Fibroblast of upper back skin (primary cell): ENCODE results near the gene ITGA2.
A peak's percentile ranks its signal among the peaks of the same experiment; 100 is the strongest.
"Not testable (repeated sequence)": the region's sequence is repeated elsewhere in the genome, so short reads cannot be mapped to it uniquely, and the experiment has no call there.

ENCODE experiments used
- DNase-seq: peaks from one replicate; pipeline ENCODE4 v3.0.0-alpha.2; 2013

Gene ITGA2

GRCh38 chr5:52989025-52989780, at the start of gene ITGA2:
ITGA2 (plus strand) TSS chr5:52989352; CDS start chr5:52989469, 117 bp downstream.
- DNase-seq = peak; percentile 37

GRCh38 chr5:52943285-52943684, 45.9 kb upstream of the ITGA2 start:
- no peak for DNase-seq

GRCh38 chr5:52943808-52944207, 45.3 kb upstream of the ITGA2 start:
- DNase-seq = no peak

GRCh38 chr5:52945040-52945439, 44.1 kb upstream of the ITGA2 start:
- DNase-seq = no peak

GRCh38 chr5:52947208-52947607, 41.9 kb upstream of the ITGA2 start:
- DNase-seq = peak; percentile 27

DNA sequence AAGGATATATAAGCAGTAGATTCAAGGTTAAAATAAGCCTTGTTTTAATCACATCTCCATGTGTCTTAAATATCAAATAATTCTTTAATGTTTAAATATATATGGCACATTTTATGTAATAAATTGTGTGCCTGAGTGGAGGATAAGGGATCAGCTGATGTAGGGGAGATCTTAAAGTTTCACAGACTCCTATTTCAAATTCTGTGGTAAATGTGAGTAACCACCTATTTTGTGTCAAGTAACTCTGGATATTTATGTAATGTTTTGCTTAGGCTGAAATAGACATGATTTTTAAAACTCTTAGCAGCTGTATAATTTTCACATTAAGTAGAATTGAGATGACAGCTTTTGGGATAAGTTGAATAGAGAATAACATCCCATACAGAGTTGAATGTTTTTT, 41.3 kb upstream of the ITGA2 start:
- DNase-seq = peak; percentile 38

- peak; percentile 87 for DNase-seq
Observed at GRCh38 chr5:52948418-52949076, 40.6 kb upstream of the ITGA2 start.

DNA sequence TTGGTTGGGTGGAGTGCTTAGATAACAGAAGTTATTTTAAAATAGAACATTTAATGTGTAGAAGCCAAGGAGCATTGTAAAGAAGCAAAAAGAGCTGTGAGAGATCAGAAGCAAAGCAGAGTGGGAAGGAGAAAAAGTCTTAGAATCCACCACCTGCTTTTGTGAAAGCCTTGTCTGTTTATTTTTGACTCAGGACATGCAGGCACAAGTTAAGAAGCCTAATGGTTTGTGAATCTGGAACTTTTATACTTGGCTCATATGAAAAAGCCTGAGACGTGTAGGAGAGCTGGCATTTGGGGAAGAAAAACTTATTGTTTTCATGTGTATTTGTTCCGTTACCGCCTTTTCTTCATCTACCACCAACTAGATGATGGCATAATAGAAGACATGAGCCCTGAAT, 38.5 kb upstream of the ITGA2 start:
- no peak for DNase-seq

GRCh38 chr5:52952483-52952882, 36.7 kb upstream of the ITGA2 start:
- DNase-seq = no peak

DNA sequence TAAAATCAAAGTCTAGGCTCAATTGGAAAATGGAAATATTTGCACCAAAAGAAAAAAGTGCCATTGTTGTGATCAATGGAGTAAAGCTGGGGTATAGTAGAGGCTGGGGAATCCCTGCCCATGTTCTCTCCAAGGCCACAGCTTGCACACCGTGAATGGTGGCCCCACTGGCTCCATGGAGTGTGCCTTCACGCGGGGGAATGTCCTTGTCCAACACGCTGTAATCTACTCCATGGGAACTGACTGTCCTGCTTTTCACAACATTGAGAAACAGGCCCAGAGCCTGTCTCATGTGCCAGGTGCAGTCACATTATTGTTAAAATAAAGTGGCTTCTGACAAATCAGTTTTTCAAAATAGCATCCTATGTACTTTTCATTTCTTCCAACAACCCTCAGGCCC, 33.1 kb upstream of the ITGA2 start:
- DNase-seq = no peak

- peak; percentile 31 for DNase-seq
Observed at GRCh38 chr5:52956915-52957747, 32.0 kb upstream of the ITGA2 start.

GRCh38 chr5:52961274-52961681, 27.9 kb upstream of the ITGA2 start:
- peak; percentile 46 for DNase-seq

DNA sequence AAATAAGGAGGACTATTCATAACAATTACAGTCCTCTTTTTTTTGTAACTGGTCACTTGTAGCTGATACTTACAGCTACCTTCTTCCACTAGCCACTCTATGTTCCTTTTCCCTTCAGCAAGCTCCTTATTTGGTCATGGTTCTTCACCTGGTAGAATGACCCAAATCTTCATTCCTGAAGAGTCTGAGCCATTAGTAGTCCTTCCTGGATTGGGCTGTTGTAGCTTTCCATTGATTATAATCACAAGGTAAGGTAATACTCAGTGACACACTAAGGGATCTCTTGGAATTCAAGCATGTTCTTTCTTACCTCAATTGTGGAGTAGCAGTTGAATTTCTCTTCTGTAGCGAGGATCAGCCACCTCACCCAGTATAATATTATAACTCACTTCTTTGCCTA, 25.5 kb upstream of the ITGA2 start:
- DNase-seq = no peak

DNA sequence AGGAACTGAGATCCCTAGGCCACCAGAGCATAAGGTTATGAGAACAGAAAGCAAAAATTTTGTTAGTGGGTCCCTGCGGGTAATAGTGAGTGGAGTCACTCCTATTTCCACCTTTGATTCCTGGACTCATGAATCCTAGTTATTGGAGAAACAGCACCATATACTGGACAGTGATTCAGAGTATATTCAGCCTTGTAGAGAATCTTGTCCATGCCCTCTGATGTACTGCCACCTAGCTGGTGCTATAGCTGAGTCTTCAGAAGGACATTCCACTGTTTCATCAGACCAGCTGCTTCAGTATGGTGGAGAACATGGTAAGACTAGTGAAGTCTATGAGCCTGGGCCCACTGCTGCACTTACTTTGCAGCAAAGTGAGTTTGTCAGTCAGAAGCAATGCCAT, 25.0 kb upstream of the ITGA2 start:
- DNase-seq = no peak

DNA sequence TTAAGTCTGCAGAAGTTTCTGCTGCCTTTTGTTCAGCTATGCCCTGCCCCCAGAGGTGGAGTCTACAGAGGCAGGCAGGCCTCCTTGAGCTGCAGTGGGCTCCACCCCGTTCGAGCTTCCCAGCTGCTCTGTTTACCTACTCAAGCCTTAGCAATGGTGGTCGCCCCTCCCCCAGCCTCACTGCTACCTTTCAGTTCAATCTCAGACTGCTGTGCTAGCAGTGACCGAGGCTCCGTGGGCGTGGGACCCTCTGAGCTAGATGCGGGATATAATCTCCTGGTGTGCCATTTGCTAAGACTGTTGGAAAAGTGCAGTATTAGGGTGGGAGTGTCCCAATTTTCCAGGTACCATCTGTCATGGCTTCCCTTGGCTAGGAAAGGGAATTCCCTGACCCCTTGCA, 13.0 kb upstream of the ITGA2 start:
- DNase-seq = not testable (repeated sequence)

GRCh38 chr5:52977264-52977897, 11.8 kb upstream of the ITGA2 start:
- DNase-seq = no peak

DNA sequence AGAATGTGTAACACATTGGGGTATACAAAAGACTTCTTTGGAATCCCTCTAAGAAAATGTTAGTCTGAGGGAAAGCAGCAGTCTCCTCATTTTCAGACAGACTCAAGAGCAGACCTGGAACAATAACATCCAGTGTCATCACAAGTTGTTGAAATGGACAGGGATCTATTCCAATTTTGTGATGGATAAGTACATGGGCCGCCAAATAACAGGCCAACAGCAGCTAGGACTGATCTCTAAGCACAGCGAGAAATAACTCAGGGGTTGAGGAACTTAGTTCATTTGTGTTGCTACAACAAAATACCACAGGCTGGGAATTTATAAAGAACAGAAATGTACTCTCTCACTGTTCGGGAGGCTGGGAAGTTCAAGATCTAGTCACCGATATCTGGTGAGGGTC, 7.6 kb upstream of the ITGA2 start:
- peak; percentile 51 for DNase-seq

- no peak for DNase-seq
Observed at GRCh38 chr5:52983731-52984636, 5.2 kb upstream of the ITGA2 start.

DNA sequence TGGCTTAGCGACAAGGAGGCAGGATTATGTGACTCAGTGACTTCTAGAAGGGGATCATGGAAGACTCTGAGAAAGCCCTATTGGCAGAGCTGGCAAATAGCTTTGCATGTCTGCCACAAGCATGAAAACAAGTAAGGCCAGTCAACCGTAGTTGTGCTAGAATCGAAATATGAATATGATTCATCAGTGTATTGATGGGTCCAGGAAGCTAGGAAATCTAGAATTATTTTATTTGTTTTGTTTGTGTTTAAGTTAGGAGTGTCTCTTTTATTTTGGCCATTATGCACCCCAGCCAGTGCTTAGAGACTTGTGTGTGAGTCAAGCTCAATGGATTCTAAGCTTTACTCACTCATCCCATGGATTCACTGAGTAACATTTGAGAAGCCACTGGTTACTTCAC, 3.8 kb upstream of the ITGA2 start:
- no peak for DNase-seq

- DNase-seq = peak; percentile 70
Observed at GRCh38 chr5:52987711-52988331, 1.3 kb upstream of the ITGA2 start.

DNA sequence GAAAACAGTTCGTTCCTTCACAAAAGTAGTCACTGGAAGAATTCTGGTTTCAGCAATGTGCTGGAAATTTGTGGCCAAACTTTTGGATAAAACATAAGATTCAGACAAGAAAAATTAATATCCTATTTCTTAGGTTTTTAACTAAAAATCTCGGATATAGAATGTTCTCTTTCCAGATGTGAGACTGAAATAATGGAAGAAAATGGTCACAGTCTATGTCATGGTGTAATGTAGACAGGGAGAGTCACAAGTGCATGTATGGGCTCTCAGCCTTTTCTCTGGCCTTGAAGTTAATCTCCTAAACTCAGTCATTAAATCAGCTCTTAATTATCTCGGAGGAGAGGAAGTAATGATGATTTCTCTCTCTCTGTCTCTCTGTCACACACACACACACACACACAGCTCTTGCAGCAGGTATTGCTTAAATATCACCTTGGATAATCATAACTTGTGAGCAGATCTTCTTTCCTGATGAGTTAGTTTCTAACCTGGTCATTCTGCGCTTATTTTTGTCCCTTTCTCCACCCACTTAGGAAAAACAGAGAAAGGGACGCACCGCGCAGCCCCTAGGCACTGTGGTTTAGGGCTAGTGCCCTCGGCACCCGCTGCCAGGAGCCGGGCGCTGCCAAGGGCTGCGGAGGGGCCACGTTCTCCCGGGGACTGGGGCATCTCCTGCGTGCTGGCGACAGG, 672 bp upstream of the ITGA2 start:
- no peak for DNase-seq
